EH (cell line): Measurements from ENCODE around the gene CLTCL1.

Experiments
- DNase-seq: peaks from one replicate; pipeline ENCODE4 v3.0.0-alpha.2; 2015; ENCODE audit warnings: low read depth

Gene CLTCL1

DNA sequence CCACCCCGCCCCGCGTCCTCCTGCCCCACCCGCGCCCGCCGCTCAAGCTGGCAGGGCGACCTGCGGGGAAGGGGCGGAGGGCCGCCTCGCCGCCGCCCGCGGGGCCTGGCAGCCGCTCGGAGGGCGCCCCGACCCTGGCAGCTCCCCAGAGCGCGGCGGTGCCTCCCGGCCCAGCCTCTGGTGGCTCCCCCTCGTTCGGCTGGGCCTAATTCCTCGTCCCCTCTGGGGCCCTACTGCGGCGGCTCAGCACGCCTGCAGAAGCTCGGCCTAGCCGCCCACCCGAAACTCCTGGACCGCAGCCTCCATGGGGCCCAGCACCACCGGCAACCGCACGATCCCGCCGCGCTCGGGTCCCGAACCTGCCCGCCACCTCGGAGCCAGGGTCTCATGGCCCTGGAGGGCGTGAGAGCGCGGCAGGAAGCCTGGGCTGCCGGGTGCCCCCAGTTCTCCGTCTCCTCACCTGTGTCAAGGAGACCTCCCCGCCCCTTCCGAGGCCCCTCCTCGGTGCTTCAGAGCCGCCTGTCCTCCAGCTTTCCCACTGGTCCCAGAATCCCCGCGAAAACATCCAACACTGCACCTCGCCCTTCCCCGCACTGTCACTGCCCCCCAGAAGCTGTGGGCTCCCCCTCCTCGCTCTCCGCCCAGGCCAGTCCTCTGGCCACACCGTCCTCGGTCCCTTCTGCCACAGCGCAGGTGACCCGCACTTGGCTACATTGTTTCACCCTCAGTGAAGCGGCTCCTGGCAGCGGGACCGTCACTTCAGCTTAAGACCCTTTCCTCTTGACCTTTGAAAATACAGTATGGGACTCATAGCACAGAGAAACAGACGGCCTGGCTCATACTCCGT lies 140.8 kb downstream of the CLTCL1 start:
- DNase-seq: no peak

DNA sequence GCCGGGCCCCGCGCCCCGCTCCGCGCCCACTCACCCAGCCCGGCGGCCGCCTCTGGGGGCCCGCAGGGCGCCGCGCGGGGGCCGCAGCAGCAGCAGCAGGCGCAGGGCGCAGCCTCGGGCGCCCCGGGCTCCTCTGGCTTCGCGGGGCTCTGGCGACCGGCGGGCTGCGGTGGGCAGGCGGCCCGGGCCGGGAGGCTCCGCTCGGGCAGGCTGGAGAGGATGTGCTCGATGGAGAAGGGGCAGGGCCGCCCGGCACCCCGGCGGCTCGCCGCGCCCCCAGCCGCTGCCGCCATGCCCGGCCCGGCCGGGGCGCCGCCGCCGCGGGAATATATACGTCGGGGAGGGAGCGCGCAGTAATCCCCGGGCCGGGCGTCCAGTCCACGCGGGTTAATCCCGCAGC lies 141.5 kb downstream of the CLTCL1 start, which contains the start of gene GSC2:
TSS of gene GSC2 (minus strand) at position 302 of the 400 bp plus-strand sequence. CDS start at position 293, 9 bp downstream.
- no peak for DNase-seq

DNA sequence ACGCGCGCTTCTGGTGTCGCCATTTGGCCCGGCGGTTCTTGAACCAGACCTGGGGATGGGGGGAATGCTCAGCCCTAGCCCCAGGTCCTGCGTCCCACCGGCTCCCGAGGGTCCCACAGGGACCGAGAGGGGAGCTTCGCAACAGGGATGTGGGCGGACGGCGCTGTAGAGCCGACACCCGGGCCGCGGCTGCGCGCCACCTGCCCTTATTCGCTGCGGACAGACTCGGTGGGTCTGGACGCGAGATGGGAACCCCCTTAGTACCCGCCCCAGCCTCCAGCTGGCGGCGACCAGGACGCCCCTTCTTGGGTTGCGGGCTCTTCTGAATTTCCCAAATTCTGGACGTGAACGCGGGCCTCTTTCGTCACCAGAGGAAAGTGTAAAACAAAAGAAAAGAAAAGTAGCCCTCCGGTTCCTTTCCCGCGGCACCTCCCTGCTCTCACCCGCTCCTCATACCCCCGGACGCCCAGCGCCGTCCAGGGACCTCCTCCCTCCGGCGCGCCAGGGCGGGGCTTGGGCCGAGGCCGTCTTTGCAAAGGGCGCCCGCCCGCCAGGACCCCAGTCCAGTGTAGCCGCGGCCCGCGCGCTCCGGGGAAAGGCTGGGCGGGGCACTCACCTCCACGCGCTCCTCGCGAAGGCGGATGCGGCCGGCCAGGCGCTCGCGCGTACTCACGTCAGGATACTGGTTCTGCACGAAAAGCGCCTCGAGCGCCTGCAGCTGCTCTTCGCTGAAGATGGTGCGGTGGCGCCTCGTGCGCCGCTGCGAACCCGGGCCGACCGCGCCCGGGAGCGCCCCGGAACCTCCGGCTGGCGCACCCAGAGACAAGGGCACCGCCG lies 142.3 kb downstream of the CLTCL1 start:
- peak; percentile 14 for DNase-seq

DNA sequence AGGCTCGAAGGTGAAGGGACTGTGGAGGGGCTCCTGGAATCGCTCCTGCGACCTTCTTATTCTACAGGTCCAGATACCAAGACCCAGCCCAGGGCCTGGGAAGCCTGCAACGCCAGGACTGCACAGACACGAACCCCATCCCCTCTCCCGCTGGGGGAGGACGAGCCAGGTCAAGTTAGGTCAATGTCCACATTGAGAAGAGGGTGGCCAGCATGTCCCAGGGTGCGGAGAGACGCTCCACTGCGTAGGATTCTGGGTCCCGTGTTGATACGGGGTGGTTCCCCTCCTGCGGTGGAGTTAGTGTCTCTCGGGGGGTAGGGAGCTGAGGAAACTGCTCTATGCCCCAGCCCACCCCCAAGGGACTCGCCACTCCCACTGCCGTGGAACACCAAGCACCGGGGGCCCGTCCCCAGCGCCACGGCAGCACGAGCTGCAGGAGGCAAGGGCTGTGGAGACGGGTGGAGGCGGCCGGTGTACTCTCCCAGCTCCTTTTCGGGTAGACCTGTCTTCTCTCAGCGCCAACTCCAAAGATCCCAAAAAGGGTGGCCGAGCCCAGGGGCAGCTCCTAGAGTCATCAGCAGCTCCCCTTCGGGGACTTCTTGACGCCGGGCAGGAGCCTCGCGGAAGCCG lies 143.0 kb downstream of the CLTCL1 start:
- DNase-seq: no peak

- DNase-seq: no peak
Observed at GRCh38 chr22:19147195-19147780, 144.2 kb downstream of the CLTCL1 start.

- no peak for DNase-seq
Observed at GRCh38 chr22:19146215-19146968, 145.1 kb downstream of the CLTCL1 start.

DNA sequence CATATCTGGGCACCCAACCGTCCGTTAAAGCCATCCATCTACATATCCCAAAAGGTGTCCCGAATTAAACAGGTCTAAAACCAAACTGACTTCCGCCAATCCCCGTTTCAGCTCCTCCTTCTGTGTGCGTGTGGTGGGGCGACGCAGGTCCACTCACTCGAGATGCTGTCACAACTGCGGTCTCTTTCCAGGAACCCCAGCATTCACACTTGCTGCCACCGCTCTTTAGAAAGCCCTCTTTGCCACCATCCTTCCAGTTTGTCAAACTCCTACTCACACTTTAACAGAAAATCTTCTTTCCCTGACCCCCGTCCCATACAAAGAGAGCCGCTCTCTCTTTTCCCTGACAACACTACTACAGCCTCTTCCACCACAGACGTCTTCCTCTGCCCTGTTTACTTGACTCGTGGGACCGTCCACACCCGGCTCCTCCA lies 147.5 kb downstream of the CLTCL1 start:
- DNase-seq: peak; percentile 34

DNA sequence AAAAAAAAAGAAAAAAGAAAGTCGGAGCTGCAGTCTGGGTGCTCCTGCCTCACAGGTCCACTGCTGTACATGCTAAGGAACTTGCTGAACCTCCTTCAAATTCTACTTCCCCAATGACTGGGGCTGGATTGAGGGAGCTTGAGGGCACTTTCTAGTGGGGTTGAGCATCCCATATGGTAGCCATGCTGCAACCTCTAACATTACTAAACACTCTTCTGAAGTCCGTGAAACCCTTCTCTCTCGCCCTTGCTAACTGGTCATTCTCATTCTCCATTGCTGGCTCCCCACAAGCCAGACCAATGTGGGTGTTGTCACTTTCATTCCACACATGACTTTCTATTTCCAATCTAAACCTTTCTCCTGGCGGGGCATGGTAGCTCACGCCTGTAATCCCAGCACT lies 148.3 kb downstream of the CLTCL1 start:
- no peak for DNase-seq

GRCh38 chr22:19142394-19142793 lies 149.1 kb downstream of the CLTCL1 start:
- DNase-seq: no peak

- no peak for DNase-seq
Observed at GRCh38 chr22:19139974-19140373, 151.5 kb downstream of the CLTCL1 start.

DNA sequence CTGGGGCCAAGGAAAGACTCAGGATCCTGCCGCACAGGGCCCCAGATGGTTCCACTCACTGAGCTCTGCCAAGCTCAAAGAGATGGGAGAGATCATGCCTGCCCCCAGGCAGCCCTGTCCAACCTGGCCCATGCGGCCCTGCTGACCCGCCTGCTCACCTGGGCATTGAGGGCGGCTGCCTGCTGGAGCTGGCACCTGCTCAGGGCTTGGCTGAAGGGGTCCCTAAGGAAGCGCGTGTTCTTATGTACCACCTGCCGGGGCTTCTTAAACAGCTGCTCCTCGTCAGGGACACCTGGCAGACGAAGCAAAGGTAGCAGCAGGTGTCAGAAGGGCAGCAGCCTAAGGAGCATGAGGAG lies 152.5 kb downstream of the CLTCL1 start:
- DNase-seq: no peak

GRCh38 chr22:19138217-19139000 lies 153.1 kb downstream of the CLTCL1 start:
- DNase-seq: no peak

DNA sequence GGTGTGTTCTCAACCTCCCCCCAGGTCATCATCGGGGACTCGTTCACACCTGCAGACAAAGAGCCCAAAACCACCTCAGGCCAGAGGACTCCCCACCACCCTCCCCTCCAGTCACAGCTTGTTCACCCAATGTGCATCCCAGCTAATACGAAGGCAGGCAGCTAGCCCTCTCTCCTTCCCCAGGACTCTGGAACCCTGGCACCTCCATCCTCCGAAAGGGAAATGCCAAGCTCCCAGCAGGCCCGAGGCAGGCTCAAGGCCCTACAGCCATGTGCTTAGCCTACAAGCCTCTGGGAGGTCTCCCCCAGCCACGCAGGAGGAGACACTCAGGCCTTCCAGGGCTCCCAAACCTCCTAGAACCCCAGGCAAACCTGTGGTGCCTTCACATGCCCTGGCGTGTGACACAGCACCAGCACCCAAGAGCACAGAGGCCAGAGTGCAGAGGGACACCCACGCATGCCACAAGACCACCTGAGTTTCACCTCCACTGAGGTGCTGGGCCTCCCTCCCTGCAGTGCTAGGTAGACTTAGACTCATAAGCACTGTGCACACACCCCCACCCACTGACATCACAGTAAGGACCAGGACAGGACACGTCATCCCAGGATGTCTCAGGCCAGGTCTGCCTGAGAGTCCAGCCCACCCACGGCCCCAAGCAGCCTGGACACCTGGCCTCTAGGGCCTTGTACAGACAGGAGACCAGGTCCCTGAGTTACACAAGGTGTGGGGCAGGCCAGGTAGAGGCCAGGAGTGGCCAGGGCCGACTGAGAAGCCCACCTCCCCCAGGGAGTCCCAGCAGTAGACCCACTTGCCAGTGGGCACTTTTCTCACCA lies 153.9 kb downstream of the CLTCL1 start:
- DNase-seq: no peak

- DNase-seq: no peak
Observed at GRCh38 chr22:19136915-19137314, 154.6 kb downstream of the CLTCL1 start.

DNA sequence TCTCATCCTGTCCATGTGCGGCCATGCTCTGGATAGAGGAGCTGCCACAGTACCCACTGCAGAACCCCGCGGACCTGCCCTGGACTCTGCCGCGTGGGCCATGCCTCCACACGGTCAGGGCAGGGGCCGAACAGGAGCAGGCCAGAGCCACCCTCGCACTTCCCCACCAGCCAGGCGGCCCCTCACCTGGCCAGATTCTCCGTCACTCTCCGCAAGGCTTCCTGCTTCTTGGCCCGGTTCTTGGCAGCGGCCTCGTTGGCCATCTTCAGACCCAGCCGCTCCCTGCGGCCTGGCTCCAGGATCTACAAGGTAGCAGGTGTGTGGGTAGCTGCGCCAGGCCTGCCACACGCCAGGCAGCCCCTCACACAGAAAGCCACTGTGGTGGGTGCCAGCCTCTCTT lies 156.6 kb downstream of the CLTCL1 start:
- no peak for DNase-seq

- DNase-seq: no peak
Observed at GRCh38 chr22:19134176-19134831, 157.2 kb downstream of the CLTCL1 start.

GRCh38 chr22:19133561-19133960 lies 158.0 kb downstream of the CLTCL1 start:
- DNase-seq: no peak

GRCh38 chr22:19132693-19133400 lies 158.7 kb downstream of the CLTCL1 start:
- DNase-seq: no peak

DNA sequence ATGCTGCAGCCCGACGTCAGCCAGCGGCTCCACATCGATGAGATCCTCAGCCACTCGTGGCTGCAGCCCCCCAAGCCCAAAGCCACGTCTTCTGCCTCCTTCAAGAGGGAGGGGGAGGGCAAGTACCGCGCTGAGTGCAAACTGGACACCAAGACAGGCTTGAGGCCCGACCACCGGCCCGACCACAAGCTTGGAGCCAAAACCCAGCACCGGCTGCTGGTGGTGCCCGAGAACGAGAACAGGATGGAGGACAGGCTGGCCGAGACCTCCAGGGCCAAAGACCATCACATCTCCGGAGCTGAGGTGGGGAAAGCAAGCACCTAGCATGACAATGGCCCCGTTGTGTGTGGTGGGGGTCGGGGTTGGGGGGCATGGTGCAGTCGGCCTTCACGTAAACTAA lies 159.4 kb downstream of the CLTCL1 start:
- DNase-seq: no peak
